Hematopoietic multipotent progenitor cell treated with erythropoietin and hydrocortisone succinate and interleukin-3 and kit ligand, for 6 days (in vitro differentiated cells): ENCODE data around the gene TGFB1I1.
"Not testable (repeated sequence)": the region's sequence is repeated elsewhere in the genome, so short reads cannot be mapped to it uniquely, and the experiment has no call there.

Experiments used
- DNase-seq: peaks from one replicate; pipeline ENCODE4 v3.0.0-alpha.2; 2015

The TGFB1I1 gene

DNA sequence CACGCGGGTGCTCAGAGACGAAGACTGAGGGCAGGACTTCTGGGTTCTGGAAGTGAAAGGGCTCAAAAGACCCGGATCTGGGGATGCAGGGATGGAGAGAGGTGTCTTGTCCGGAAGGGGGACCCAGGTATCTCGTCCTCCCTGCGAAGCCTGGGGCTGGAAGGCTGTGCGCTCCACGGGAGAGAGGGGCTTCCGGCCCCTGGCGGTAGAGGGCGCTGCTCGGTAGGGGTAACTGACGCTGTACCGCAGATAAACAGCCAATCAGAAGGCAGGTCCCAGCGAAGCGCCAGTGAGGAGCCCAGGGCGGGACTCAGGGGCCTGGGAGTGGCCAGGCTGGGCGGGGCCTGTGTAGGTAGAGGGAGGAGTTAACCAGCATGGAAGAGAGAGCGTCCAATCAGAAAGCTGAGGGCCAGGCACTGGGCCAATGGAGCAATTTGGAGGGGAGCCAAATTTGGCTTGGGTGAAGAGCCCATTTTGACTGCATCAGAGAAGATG, 804 bp downstream of the TGFB1I1 start:
- peak; percentile 87 for DNase-seq

DNA sequence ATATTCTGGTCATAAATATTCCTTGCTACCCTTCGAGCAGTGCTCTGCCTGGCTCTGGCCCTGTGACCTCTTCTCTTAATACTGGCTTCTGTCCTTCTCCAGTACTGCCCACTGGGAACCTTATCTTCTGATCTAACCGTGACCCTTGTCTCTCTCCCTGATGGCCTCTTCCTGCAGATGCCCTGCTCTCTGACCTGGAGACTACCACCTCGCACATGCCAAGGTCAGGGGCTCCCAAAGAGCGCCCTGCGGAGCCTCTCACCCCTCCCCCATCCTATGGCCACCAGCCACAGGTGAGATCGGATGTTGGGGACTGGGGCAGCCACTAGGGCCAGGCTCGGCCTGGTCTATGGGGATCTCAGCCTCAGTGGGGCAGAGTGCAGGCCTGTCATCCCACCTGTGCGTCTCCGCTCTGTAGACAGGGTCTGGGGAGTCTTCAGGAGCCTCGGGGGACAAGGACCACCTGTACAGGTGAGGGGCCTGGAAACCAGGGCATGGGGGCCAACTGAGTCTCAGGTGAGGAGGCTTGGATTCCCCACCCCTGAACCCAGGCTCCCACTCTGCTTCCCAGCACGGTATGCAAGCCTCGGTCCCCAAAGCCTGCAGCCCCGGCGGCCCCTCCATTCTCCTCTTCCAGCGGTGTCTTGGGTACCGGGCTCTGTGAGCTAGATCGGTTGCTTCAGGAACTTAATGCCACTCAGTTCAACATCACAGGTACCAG, 1.5 kb downstream of the TGFB1I1 start:
- DNase-seq = no peak

DNA sequence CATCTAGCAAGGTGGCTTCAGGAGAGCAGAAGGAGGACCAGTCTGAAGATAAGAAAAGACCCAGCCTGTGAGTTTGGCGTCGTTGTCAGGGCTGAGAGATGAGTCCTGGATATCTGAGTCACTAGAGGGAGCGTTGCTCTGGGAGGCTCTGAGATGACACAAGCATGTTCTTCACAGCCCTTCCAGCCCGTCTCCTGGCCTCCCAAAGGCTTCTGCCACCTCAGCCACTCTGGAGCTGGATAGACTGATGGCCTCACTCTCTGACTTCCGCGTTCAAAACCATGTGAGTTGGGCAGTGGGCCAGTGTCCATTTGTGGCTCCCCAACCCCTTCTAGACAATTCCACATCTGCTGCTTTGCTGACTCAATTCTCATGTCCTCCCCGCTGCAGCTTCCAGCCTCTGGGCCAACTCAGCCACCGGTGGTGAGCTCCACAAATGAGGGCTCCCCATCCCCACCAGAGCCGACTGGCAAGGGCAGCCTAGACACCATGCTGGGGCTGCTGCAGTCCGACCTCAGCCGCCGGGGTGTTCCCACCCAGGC, 2.3 kb downstream of the TGFB1I1 start:
- peak; percentile 63 for DNase-seq

DNA sequence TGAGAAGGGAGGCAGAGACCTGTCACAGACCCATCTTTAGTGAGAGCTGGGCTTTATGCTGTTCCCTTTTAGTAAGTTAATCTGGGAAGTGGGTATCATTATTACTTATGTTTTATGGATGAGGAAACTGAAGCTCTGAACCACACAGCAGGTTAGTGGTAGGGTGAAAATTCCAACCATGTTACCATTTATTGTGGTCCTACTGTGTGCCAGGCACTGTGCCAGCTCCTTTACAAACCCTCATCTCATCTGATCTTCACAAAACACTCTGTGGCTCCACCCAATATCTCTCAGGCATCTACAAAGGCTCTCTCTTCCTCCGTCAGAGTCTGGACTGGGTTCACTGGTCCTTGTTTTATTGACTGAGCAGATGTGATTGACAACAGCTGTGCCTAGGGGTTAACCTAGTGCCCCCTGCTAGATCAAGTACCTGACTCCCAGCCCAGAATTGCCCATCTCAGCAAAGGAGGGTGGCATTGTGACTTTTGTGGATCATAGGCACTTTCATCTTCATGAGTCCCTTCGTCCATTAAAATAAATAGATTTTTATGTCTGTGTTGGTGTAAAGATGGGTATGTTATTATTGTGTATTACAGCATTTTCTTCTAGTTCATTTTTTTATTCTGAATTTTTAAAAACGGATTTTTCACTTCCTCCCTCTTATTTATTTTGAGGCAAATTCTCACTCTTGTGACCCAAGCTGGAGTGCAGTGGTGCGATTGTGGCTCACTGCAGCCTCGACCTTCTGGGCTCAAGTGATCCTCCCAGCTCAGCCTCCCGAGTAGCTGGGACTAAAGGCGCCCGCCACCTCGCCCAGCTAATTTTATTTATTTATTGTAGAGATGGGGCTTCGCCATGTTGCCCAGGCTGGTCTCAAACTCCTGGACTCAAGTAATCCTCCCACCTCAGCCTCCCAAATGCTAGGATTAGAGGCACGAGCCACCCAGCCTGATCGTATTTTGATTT, 3.1 kb downstream of the TGFB1I1 start:
- no peak for DNase-seq

DNA sequence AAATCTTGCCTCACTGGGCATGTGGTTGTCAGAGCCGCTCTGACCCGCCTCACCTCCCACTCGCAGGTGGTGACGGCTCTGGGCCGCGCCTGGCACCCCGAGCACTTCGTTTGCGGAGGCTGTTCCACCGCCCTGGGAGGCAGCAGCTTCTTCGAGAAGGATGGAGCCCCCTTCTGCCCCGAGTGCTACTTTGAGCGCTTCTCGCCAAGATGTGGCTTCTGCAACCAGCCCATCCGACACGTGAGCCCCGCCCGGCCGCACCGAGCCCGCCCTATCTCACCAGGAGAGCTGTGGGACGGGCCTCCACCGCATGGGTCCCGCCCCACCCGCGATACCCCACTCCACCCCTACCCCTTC, 4.0 kb downstream of the TGFB1I1 start:
- peak; percentile 61 for DNase-seq

DNA sequence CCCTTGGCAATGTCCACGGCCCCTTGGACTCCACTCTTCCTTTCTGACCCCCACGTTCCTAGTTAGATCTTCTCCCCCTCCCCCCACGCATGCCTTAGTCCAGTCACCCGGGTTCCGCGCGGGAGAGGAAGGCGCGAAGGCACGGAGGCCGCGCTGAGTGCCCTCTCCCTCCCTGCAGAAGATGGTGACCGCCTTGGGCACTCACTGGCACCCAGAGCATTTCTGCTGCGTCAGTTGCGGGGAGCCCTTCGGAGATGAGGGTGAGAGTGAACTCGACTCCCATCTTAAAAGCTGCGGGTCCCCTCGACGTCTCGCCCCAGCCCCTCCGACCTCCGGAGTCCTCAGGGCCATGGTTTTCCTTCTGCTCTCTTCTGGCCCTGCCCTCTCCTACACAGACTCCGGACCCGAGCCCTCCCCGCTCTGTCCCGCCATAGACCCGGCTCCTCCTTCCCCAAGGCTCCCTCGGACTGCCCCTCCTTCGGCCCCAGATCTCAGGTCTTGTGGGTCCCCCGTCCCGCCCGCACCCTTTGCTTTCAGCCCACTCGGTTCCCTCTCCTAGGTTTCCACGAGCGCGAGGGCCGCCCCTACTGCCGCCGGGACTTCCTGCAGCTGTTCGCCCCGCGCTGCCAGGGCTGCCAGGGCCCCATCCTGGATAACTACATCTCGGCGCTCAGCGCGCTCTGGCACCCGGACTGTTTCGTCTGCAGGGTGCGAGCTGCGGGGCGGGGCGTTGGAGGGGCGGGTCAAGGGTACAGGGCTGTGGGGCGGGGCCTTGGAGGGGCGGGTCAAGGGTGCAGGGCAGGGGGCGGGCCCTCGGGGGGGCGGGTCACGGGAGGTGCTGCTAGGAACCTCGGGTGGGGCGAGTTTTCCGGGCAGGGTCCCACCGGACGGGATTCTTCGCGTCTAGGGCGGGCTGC, 4.6 kb downstream of the TGFB1I1 start:
- peak; percentile 95 for DNase-seq

DNA sequence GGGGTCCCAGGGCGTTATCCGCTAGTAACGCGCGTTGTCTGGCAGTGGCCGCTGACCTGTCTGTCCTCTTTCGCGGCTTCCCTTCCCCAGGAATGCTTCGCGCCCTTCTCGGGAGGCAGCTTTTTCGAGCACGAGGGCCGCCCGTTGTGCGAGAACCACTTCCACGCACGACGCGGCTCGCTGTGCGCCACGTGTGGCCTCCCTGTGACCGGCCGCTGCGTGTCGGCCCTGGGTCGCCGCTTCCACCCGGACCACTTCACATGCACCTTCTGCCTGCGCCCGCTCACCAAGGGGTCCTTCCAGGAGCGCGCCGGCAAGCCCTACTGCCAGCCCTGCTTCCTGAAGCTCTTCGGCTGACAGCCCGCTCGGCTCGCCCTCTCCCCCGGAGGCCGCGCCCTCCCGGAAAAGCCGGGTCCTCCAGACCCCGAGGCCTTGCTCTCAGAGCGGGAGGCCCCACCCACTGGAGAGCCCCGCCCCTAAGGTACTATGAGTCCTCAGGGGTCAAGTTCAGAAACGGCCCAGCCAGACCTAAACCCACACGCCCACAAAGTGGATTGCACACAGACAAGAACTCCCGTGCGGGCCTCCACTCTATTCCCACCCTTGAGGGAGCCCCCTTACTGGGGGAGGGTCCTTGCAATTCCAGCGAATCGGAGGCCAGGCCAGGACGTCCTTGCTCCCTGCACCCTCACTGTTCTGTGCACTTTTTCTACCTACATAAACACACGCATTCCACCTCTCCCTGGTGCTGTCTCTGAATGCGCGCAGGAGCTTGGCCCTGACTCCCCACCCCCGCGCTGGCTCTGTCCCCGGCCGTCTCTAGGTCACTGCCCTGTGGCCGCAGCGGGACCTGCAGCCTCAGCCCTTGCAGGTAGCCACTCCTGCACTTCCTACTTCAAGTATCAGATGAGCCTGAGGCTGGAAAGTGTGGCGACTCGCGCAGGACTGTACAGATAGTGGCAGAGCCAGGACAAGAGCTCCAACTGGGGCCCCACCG, 5.6 kb downstream of the TGFB1I1 start:
- peak; percentile 80 for DNase-seq

DNA sequence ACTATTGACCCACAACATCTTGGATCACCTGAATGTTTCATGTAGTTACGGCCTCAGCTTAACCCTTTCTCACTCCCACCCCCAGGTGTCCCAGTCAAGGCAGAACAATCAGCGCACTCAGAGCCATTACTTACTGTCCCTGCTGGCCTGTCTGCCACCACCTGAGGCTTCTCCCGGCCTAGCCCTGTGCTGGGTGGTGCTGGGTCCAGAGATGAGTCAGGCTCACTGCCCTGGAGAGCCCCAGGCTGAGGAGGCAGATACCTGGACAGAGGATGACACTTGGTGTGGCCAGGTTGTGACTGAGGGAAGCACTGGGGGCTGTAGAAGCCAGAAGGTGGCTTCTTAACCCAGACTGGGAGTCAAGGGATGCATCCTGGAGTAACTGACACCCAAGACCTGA, 7.0 kb downstream of the TGFB1I1 start:
- no peak for DNase-seq

DNA sequence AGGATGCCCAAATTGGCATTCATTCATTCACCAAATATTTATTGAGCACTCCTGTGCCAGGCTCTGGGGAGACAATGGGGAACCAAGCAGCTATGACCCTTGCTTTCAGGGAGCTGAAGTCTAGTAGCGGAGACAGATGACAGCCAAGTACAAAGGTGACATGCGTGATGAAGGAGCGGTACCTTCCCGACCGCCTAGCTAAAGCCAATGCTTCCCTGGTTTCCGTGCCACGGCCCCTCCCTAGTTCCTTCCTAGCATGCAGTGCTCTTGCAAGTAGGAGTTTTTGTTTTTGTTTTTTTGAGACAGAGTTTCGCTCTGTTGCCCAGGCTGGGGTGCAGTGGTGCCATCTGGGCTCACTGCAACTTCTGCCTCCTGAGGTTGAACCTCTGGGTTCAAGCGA, 7.8 kb downstream of the TGFB1I1 start:
- no peak for DNase-seq

DNA sequence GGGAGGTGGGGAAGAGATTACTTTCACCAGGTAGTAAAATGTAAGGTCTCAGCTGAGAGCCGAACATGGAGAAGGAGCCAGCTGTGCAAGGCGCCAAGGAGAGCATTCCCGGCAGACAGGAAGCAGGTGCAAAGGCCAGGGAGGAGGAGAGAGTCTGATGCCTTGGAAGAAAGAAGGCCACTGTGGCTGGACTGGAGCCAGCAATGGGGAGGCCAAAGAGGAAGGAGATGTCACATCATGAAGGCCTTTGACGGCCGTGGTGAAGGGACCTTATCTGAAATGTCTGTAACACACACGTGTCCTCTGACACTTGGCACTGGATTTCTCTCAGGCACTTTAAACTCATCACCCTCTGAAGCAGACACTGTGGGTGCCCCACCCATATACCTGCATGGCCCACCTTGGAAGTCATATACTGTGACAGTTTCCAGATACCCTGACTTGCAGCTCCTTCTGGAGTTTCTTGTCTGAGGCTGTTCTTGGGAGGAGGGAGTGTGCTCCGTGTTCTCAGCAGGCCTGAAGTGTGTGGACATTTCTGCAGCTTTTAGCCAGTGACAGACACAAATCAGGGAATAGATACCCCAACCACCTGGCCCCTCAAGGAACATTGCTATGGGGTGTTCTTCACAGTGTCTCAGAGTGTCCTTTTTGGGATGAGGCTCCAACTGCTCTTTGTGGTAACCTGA, 9.0 kb downstream of the TGFB1I1 start:
- peak; percentile 65 for DNase-seq

DNA sequence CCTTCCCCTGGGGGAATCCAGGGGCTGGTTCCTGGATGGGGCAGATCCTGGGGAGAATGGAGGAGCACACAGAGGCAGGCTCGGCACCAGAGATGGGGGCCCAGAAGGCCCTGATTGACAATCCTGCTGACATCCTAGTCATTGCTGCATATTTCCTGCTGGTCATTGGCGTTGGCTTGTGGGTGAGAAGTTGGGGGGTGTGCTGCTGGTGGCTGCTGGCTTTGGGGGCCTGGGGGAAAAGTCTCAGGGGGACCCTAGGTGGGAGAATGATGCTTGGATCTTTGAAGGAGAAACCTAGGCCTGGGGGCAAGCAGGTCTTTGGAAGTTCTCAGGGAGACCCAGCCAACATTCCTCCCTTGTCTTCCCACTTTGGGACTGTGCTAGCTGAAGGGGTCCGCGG, 11.1 kb downstream of the TGFB1I1 start, which contains the start of gene SLC5A2:
Gene SLC5A2 (plus strand): TSS at position 43 of the 400 bp plus-strand sequence. CDS start 14 bp downstream, at position 57.
- no peak for DNase-seq

DNA sequence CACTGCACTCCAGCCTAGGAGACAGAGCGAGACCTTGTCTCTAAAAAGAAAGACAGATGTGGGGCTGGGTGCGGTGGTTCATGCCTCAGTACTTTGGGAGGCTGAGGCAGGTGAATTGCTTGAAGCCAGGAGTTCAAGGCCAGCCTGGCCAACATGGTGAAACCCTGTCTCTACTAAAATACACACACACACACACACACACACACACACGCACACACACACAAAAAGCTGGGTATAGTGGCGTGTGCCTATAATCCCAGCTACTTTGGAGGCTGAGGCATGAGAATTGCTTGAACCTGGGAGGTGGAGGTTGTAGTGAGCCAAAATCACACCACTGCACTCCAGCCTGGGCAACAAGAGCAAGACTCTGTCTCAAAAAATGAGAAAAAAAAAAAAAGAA, 12.1 kb downstream of the TGFB1I1 start:
- DNase-seq = not testable (repeated sequence)

DNA sequence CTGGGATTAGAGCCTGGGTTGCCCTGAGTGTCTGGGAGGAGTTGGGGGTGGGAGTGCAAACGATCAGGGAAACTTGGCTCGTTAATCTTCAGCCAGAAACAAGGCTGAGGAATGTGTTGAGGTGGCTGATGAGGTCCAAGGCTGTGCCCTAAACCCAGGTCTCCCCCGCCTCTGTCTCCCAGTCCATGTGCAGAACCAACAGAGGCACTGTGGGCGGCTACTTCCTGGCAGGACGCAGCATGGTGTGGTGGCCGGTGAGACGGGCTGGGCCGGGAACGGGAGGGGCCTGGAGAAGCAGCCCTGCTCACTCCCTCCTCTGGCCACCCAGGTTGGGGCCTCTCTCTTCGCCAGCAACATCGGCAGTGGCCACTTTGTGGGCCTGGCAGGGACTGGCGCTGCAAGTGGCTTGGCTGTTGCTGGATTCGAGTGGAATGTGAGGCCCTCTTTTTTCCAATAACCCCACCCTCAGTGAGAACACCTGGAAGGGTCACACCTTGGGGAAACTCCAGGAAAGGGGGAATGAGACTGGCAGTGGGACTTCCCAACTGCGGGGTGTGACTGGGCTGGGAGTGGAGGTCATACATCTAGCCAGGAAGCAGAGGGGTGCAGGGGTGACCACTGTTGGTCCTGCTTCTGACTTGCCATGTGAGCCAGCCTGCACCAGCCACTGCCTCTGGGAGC, 12.7 kb downstream of the TGFB1I1 start:
- no peak for DNase-seq

DNA sequence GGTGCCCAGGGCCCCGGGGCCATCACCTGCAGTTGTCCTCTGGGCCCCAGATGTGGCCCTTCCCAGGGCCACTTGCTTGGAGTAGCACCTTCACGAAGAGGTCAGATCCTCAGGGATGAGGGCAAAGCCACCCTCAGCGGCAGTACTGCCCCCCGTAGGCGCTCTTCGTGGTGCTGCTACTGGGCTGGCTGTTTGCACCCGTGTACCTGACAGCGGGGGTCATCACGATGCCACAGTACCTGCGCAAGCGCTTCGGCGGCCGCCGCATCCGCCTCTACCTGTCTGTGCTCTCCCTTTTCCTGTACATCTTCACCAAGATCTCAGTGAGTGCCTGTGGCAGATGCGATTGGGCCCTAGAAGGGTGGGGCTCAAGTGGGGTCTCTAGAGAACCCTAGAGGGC, 13.6 kb downstream of the TGFB1I1 start:
- no peak for DNase-seq

DNA sequence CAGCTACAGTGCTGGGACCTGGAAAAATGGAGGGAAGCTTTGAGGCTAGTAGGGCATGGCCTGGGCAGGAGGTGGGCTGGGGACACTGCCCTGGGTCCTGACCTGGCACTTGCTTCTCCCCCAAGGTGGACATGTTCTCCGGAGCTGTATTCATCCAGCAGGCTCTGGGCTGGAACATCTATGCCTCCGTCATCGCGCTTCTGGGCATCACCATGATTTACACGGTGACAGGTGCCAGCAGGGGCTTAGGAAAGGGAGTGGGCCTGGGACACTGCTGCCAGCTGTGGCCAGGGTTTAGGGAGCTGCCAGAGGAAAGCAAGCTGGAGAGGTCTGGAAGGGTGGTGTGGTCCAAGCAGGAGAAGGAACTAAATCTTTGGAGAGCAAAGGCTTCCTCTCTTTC, 14.1 kb downstream of the TGFB1I1 start:
- no peak for DNase-seq

DNA sequence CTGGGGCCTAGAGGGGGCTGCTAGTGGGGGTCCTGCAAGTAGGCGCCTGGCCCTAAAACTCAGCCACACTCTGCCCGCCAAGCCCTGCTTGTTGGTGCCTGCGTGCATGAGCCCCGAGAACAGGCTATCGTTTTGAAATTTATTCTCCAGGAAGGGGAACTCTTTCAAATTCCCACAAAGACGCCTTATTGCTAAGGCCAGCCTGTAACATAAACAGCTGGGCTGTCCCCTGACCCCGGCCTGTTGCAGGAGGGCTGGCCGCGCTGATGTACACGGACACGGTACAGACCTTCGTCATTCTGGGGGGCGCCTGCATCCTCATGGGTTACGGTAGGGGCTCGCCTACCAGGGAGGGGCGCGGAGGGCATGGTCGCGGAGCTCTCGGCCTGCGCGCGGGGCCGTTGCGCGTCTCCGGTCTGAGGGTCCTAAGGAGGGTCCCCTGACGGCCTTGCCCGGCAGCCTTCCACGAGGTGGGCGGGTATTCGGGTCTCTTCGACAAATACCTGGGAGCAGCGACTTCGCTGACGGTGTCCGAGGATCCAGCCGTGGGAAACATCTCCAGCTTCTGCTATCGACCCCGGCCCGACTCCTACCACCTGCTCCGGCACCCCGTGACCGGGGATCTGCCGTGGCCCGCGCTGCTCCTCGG, 15.2 kb downstream of the TGFB1I1 start:
- no peak for DNase-seq

DNA sequence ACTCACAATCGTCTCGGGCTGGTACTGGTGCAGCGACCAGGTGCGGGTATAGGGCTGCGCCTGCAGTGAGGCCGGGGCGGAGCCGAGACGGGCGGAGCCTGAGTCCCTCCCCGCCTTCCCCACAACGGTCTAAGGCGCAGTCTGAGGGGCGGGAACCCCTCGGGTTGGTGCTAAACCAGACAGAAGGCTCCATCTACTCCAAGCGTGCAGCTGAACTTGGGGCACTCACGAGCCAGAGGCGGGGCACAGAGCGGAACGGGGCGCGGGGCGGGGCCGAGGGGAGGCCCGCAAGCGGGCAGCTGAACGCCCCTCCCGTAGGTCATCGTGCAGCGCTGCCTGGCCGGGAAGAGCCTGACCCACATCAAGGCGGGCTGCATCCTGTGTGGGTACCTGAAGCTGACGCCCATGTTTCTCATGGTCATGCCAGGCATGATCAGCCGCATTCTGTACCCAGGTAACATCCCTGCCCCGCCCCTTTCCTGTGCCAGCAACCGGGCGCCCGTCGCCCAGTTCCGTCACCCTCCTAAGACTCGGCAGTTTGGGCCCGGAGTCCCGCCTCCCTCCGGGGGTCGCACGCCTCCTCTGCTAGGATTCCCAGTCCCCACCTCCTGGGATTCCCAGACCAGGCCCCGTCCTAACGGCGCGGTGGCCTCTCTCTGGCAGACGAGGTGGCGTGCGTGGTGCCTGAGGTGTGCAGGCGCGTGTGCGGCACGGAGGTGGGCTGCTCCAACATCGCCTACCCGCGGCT, 15.9 kb downstream of the TGFB1I1 start:
- DNase-seq = peak; percentile 89

DNA sequence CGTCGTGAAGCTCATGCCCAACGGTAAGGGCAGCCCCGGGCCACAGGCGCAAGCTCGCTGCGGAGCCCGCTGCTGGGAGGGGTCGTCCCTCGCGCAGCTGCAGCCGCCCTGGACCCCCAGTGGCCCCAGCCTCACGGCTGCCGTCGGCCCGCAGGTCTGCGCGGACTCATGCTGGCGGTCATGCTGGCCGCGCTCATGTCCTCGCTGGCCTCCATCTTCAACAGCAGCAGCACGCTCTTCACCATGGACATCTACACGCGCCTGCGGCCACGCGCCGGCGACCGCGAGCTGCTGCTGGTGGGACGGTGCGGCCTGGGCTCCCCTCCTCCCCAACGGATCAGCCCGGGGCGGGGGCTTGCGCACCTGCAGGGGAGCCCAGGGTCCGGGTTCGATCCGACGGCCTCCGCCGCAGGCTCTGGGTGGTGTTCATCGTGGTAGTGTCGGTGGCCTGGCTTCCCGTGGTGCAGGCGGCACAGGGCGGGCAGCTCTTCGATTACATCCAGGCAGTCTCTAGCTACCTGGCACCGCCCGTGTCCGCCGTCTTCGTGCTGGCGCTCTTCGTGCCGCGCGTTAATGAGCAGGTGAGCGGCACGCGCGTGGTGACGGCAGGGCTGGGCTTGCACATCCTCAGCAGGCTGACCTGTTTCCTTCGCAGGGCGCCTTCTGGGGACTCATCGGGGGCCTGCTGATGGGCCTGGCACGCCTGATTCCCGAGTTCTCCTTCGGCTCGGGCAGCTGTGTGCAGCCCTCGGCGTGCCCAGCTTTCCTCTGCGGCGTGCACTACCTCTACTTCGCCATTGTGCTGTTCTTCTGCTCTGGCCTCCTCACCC, 16.7 kb downstream of the TGFB1I1 start:
- DNase-seq = no peak
